ENCODE data around the gene CPNE8. TPM values are rescaled to one million over a fixed set of nuclear protein-coding genes. Genes with fewer than 3 reads are reported as not detected.

CPNE8 gene
- total RNA-seq, 4 donors from 2014 or later, result 12.1 to 38.3 (median 13.4) TPM

DNA sequence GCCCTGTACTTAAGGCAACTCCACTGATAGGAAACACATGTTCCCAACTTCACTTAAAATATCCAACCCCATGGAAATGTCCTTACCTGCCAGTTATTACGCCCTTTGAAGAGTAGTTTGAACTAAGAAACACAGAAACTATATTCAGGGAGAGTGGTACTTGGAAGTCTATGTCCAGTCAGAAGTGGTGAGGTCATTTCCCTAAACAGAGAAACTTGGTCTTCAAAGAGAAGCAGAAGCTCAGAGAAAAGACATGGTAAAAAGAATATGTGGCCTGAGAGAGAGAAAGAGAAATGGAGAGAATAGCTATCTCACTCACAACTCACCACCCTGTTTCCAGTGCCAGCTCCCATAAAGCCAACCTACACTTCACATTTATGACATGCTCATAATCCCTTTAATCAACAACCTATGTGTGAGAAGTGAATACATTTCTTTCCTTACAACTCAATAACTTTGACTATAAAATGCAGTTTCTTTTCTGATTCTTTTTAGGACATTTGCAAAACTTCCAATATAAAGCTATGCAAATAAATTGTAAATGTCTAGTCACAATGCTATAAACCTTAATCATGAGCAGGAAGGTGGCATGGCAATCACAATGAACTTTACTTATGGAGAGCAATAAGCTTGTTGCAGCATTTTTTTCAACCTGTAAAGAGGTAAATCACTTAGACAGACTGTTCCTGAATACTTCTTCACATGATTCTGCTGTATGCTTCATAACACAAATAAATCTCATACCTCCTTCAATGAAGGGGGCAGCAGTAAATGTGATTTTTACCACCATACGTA lies 67.1 kb downstream of the CPNE8 start:
- WGBS, result 92% methylated on average over 2 of the region's 2 CpGs
- Histone ChIP-seq H3K27me3 (no peaks in the 10 kb centered on the region), H3K4me1 (no peaks in the 10 kb centered on the region), H3K36me3 (no peaks in the 10 kb centered on the region), H3K4me3 (no peak overlapping the region), H3K9me3 (no peaks in the 10 kb centered on the region), H3K27ac (no peak overlapping the region)
- DNase-seq (ENCODE audit: low spot score in 2 of 2), result no peak
- TF ChIP-seq EP300 (IDR thresholded peaks at IDR 0.05), result no peak
- no peak for TF ChIP-seq POLR2A (IDR thresholded peaks at IDR 0.05)
- no peak for TF ChIP-seq POLR2AphosphoS5 (IDR thresholded peaks at IDR 0.05)
- TF ChIP-seq, protein P1, sequence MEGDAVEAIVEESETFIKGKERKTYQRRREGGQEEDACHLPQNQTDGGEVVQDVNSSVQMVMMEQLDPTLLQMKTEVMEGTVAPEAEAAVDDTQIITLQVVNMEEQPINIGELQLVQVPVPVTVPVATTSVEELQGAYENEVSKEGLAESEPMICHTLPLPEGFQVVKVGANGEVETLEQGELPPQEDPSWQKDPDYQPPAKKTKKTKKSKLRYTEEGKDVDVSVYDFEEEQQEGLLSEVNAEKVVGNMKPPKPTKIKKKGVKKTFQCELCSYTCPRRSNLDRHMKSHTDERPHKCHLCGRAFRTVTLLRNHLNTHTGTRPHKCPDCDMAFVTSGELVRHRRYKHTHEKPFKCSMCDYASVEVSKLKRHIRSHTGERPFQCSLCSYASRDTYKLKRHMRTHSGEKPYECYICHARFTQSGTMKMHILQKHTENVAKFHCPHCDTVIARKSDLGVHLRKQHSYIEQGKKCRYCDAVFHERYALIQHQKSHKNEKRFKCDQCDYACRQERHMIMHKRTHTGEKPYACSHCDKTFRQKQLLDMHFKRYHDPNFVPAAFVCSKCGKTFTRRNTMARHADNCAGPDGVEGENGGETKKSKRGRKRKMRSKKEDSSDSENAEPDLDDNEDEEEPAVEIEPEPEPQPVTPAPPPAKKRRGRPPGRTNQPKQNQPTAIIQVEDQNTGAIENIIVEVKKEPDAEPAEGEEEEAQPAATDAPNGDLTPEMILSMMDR (IDR thresholded peaks at IDR 0.05), result no peak

DNA sequence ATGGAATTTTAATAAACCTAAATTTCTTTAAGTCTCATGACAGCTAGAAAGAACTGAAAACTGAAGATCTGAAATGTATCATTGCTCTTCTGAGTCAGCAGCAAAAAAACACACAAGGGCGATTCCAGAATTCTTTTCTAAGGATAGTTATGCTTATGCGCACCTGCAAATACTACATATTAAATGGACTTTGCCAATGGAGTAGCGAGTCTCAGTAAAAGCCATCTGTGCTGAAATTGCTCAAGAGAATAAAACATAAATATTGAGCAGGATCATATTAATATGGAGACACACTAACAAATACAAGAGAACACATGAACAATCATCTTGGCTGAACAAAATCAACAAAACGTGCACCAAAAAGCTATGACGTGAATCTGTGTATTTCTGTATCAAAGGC lies 73.7 kb downstream of the CPNE8 start:
- H3K9me3 ChIP-seq, result no peaks in the 10 kb centered on the region
- no peak for DNase-seq (ENCODE audit: low spot score in 2 of 2)
- no peak overlapping the region for H3K4me3 ChIP-seq
- TF ChIP-seq EP300 (IDR thresholded peaks at IDR 0.05) (no peak), POLR2AphosphoS5 (IDR thresholded peaks at IDR 0.05) (no peak), POLR2A (IDR thresholded peaks at IDR 0.05) (no peak)
- TF ChIP-seq, protein P1 (IDR thresholded peaks at IDR 0.05), result no peak
- no peaks in the 10 kb centered on the region for H3K4me1 ChIP-seq
- H3K36me3 ChIP-seq, result no peaks in the 10 kb centered on the region
- no peak overlapping the region for H3K27ac ChIP-seq
- H3K27me3 ChIP-seq, result no peaks in the 10 kb centered on the region
- WGBS, result 95% methylated on average over 5 of the region's 5 CpGs

DNA sequence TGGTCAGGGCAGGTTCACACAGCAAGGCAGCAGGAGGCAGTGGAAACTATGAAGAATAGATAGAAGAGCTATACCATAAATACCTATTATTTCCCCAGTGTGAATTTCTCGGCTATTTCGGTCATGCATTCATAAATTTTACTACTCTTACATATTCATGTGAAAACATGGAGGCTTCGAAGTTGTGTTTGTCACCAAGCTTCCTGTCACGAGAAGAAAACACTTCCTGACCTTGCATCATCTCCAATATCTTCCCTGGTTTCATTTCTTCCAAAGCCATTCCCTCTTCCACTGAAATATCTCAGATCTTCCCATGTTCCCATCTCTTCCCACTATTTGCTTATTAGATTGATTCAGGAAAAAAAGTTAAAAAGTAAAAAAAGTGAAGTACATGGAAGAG lies 80.4 kb downstream of the CPNE8 start:
- WGBS, result 84% methylated on average over 4 of the region's 4 CpGs
- H3K9me3 ChIP-seq, result no peaks in the 10 kb centered on the region
- no peaks in the 10 kb centered on the region for H3K36me3 ChIP-seq
- TF ChIP-seq POLR2A (IDR thresholded peaks at IDR 0.05) (no peak), POLR2AphosphoS5 (IDR thresholded peaks at IDR 0.05) (no peak), EP300 (IDR thresholded peaks at IDR 0.05) (no peak)
- TF ChIP-seq, protein P1 (IDR thresholded peaks at IDR 0.05), result no peak
- H3K4me3 ChIP-seq, result no peak overlapping the region
- DNase-seq (ENCODE audit: low spot score in 2 of 2), result no peak
- no peaks in the 10 kb centered on the region for H3K27me3 ChIP-seq
- H3K27ac ChIP-seq, result no peak overlapping the region
- no peaks in the 10 kb centered on the region for H3K4me1 ChIP-seq

DNA sequence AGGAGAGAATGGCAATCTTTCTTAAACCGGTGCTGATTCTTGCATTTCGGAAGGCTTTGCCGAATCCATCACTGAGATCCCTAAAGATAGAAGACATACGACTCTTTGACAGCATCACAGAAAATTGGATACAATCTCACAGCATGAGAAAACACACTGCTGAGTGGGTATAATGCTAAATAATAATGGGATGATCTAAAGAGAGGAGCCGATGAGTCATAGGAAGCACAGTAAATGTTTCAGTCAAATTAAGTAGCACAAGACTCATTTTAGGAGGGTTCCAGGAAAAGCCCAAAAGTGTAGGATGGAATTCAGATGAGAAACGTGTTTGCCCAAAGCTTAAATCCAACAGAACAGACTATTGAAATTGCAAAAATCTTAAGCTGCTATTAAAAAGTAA lies 81.7 kb downstream of the CPNE8 start:
- no peaks in the 10 kb centered on the region for H3K4me1 ChIP-seq
- TF ChIP-seq, protein P1 (IDR thresholded peaks at IDR 0.05), result no peak
- TF ChIP-seq POLR2A (IDR thresholded peaks at IDR 0.05) (no peak), EP300 (IDR thresholded peaks at IDR 0.05) (no peak), POLR2AphosphoS5 (IDR thresholded peaks at IDR 0.05) (no peak)
- DNase-seq (ENCODE audit: low spot score in 2 of 2), result no peak
- H3K36me3 ChIP-seq, result no peaks in the 10 kb centered on the region
- no peak overlapping the region for H3K4me3 ChIP-seq
- H3K9me3 ChIP-seq, result no peaks in the 10 kb centered on the region
- WGBS, result 83% methylated on average over 6 of the region's 6 CpGs
- no peaks in the 10 kb centered on the region for H3K27me3 ChIP-seq
- no peak overlapping the region for H3K27ac ChIP-seq

DNA sequence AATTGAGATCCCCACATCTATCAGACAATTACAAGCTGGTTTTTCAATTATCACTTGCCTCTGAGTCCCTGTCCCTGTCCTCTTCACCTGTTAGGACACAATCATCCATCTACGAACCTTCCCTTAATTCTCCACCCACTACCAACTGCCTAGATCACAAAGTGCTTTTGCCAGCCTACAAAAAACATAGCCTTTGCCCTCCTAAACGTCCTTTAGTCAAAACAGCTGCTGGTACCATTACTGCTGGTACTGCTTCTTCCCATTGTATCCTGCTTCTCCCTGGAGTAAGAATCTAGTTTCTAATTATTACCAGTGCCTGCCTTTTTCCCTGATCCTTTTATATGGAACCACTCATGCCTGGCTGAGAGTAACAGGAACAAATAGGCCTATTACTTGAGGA lies 82.1 kb downstream of the CPNE8 start:
- DNase-seq (ENCODE audit: low spot score in 2 of 2), result no peak
- TF ChIP-seq POLR2A (IDR thresholded peaks at IDR 0.05) (no peak), POLR2AphosphoS5 (IDR thresholded peaks at IDR 0.05) (no peak), EP300 (IDR thresholded peaks at IDR 0.05) (no peak)
- TF ChIP-seq, protein P1 (IDR thresholded peaks at IDR 0.05), result no peak
- no peaks in the 10 kb centered on the region for H3K27me3 ChIP-seq
- no peak overlapping the region for H3K4me3 ChIP-seq
- H3K9me3 ChIP-seq, result no peaks in the 10 kb centered on the region
- WGBS, result 70% methylated on average over 2 of the region's 2 CpGs
- H3K4me1 ChIP-seq, result no peaks in the 10 kb centered on the region
- no peaks in the 10 kb centered on the region for H3K36me3 ChIP-seq
- H3K27ac ChIP-seq, result no peak overlapping the region
